GM18907 (cell line): ENCODE results near the gene POLR3B.
"Not testable (repeated sequence)": the region's sequence is repeated elsewhere in the genome, so short reads cannot be mapped to it uniquely, and the experiment has no call there.

Experiments
- ATAC-seq: cut with Tn5 transposase; IDR thresholded peaks from one replicate; pipeline ENCODE4 v1.9.1; 2021; ENCODE audit warnings: mild to moderate bottlenecking, moderate library complexity; ENCODE audit not compliant: unreplicated experiment

The POLR3B gene

DNA sequence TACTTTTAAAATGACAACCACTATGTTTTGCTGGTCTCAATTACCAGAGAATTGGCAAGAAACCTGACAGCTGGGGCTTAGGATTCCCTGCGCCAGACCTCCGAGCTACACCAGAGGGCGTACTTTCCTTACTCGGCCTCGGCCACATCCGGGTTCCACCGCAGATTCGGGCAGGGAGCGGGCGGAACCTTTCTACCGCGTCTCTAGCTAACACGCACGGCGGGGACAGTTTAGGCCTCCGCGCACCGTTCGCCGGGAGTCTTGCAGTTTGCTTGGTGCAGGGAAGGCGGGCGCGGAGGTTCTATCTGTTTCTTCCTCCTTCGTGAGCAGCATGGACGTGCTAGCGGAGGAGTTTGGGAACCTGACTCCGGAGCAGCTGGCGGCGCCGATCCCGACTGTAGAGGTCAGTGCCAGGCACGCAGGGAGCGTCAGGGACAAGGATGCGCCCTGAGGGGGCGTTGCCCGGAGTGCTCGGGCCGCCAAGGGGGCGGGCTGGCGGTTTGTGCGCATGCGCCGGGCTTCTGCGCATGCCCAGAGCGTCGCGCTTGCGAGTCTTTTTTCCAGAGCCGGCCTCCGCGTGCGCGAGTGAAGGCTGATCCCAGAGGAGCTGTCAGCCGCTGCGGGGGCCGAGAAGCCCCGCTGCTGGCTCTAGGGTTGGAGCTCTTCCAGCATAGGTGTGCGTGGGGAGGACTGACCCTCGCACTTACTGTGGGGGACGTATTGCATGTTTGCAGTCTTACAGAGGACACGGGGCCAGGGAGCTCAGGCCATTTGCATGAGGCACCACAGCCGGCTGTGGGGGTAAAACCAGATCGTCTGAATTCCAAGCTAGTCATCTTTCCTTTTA, at the start of gene POLR3B:
TSS of gene POLR3B (plus strand) at position 200 of the 847 bp plus-strand sequence. CDS start at position 332, 132 bp downstream.
- peak; percentile 92 for ATAC-seq

DNA sequence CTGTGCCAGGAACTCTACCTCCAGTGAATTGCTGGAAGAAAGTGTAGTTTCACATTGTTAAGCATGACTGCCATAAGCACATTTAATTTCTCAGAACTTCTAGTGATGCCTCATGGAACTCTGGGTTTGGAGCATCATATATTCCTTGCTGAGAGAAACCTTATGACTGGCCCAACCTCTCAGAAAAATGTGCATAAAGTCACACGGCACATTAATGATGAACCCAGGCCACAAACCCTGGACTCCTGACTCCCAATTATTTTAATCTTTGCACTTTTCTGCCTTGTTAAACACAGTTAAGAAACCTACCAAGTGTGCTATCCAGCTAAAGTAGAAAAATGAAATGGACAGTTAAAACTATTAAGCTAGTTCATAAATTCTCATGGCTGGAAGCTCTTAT, 49.4 kb upstream of the POLR3B start:
- ATAC-seq = no peak

DNA sequence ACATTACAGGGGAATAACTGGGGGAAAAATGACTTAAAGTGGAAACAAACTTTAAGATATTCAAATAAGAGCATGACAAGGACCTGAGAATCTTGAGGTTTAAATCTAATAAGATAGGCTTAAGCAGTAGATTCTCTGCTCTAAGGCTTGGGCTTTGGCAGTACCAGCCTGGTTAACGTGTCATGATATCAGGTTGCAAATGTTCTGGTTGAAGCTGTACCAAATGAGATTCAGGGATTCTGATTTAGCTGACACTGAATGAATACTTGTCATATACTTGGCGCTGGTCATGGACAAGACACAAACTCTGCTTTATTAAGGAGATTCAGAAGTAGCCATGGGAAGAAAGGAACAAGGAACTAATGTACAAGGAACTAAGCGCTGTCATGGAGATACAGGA, 48.9 kb upstream of the POLR3B start:
- no peak for ATAC-seq

DNA sequence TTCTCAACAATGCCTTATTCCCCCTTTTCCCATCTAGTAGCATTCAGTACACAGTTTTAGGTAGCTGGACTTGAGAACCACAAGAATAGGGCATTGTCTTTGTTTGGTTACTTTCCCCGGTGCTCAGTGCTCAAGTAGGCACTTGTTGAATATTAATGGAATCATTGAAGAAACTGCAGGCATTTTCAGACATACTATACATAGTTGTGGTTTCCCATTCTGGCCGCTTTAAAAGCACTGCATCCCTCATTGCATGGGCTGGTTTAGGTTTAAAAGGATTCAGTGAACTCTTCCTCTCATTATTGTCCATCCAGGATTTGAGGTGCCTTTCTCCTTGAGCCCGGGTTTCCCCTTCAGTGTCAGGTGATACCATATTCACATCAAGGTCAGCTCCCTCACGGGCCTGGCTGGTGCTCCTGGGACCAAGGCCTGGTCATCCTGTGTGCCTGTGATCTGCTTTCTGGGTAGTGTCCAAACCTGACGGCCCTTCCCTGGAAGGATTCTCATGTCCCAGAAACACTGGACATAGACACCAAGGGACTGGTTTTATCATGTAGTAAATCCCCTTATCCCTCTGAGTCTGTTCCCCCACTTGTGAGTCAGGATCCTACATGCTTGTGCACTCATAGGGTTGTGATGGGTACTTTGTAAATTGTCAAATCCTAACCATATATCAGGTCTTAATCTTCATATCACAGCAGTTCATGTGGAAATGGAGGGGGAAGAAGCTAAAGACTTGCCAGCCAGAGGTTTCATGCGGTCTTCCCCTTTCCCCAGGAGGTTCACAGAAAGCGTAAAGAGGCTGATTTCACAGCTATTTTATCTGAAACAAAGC, 47.7 kb upstream of the POLR3B start:
- ATAC-seq = no peak

DNA sequence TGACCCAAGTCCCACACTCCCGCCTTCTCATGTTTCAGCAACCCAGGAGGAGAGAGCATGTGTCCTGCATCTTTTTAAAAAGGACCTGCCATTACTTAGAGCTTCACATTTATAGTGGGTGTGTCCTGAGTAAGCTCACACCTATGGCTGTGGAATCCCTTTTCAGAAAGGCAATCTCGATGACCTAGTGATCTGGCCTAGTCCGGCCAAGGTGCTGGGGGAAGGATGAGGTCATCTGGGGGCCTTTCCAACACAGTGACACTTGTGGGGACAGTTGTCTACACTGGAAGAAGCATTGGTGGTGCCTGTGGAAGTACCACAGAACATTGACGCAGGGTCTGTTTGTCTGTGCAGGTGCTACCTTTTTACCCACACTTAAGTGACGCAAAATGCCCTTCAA, 46.9 kb upstream of the POLR3B start:
- ATAC-seq = no peak

DNA sequence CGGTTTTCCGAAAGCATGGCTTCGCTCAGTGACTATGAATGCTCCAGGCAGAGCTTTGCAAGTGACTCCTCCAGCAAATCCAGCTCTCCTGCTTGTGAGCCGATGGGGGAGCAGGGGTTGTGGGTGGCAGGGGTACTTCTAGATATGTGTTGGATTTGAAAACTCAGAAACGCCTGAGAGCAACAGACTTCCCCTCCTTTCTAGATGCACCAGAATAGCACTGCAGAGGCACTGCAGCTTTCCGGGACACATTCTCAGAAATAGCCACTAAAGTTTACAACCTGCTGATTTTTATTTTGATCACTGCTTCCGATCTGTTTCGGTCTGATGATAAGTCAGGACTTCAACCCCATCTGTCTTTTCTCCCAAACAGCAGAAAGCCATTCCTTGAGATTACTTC, 46.4 kb upstream of the POLR3B start:
- no peak for ATAC-seq

DNA sequence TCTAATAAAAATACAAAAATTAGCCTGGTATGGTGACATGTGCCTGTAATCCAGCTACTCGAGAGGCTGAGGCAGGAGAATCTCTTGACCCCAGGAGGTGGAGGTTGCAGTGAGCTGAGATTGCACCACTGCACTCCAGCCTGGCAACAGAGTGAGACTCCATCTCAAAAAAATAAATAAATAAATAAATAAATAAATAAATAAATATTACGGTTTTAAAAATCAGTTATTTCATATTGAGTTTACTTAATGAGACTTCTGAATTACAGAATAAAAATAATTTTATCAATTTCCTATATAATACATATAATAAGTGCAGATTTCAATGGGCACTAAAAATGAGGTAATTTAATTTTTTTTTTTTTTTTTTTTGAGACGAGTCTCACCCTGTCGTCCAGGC, 44.1 kb upstream of the POLR3B start:
- ATAC-seq = not testable (repeated sequence)

DNA sequence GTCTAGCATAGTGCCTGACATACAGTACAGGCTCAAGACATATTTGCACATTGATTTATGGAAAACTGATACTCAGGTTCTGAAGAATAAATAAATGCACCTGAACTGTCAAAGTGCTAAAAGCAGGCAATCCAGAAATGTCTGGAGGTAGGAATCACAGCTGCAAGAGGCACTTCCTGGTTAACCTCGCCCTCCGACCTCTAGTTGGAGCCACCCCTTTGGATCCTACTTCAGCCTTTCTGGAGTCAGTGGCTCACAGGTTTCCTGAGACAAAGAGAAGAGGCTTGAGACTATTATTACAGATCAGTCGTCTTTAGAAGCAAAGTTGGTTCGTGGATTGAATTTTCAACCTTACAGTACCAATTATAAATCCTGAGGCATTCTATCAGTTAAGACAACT, 42.0 kb upstream of the POLR3B start:
- no peak for ATAC-seq

DNA sequence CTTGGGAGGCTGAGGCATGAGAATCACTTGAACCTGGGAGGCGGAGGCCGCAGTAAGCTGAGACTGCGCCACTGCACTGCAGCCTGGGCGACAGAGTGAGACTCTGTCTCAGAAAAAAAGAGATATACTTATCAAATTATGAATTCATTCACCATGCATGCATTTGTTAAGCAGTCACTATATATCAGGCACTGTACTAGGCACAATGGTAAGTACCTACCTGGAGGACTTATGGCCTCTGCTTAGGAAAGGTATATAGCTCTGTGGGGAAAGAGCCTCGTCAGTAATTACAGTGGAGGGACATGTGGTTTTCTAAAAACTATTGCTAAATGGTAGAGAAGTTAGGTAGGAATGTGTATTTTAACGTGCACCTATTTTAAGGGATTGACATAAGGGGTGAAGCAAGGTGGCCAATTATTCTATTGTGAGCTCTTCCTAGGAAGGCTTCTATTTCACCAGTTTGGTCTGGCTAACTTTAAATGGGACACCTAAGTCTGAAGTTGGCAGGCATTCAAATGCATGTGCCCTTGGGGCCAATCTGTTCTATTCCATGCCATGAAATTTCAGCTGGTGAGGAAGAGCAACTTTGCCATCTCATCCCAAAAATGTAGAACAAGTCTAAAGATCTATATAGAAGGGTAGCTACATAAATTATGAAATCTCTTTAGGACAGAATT, 40.0 kb upstream of the POLR3B start:
- ATAC-seq = no peak

DNA sequence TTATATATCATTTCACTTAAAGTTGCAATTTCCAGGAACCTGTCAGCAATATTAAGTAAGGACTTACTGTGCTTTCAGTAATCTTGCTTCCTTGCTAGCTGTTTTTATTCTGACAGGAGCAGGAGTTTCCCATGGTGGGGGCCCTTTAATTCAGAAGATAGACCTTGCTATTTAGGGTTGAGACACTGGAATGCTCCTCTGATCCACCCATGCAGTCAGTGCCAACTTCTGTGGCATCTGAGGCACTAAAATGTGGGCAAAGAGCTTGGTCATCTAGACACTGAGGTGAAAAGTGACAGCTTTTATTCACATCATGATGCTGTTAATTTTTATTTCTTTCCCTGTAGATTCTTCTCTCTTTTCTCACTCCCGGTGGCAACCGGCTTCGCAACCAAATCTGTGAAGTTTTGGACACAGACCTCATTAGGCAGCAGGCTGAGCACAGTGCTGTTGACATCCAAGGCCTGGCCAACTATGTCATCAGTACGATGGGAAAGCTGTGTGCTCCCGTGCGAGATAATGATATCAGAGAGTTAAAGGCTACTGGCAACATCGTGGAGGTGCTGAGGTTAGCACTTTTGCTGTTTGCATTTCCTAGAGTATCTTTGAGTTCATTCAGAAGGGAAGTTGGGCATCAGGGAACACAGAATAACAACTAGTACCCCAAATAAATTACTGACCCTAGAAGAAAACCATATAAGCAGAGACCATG, 36.3 kb upstream of the POLR3B start:
- no peak for ATAC-seq

DNA sequence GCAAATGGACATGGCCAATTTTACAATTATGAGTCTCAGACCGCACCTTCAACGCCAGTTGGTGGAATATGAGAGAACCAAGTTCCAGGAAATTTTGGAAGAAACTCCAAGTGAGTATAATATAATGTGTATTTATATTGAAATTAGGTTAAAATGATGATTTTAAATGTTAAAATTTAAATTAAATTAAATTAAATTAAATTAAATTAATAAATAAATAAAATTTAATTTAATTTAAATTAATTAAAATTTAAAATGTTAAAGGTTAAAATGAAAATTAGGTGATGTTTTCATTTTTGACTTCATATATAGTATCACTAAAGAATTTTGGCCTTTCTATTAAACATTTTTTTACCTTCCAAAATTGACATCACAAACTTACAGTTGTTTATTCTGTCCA, 34.0 kb upstream of the POLR3B start:
- no peak for ATAC-seq

DNA sequence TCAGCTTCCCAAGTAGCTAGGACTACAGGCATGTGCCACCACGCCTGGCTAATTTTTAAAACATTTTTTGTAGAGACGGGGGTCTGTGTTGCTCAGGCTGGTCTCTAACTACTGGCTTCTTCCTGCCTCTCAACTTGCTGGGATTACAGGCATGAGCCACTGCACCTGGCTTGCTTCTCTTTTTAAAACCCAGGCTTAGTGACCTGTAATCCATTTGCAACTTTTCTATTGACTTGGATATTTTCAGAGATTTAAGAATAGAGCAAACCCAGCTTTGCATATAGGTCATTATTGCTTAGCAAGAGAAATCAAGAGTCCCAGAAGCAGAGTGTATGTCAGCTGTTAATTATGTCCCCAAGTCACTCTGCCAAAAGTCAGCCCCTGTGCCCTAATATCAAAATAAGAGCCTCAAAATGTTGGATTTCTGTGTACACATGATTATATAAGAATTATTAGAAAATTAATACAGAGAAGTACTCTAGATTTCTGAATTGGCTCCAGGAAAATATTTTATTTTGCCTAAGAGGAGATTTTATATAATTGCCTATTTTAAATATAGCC, 30.2 kb upstream of the POLR3B start:
- no peak for ATAC-seq

DNA sequence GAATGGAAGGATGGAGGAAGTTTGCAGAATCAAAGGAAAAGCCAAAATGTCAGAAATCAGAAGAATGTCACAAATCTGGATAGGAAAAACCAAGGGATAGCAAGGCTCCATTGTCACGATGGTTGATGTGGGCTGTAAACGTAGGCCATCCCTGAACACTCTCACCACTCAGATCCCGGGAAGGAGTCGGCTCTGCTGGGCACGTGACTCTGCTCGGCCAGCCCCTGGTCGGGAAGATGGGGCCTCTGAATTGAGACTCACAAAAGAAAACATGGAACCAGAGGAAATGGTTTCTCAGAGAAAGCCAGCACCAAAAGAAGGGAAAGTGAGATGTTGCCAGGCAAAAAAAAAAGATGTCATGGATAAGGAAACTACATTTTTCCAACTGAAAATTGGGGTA, 28.8 kb upstream of the POLR3B start:
- no peak for ATAC-seq

DNA sequence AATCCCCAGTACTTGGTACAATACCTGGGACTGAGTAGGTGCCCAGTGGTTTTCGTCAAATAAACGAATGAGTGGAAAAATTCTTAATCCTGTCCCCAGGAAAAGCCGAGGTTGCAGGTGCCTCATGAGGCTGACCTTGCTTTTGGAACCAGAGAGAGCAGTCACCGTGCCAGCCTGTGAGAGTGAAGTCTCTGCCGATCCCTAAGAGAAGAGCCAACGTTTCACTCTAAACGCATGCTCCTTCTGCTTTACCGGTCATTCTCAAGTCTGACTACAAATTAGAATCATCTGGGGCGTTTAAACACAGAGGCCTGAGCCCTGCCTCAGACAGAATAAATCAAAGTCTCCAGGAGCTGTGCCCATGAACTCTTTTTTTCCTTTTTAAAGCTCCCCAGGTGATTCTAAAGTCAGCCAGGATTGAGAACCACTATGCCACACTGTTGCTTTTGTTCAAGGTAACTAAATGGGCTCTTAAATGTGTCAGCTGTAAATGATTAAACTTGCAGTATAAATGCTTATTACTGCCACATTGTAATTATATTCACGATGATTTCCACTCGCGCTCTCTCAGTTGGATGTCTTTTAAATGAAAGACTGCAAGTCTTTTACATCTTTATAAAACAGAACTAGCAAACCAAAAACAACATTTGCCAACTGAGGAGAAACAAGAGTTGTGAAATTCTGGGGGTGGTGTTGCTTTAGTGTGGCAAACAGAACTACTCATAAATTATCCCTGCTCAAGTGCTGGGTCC, 28.1 kb upstream of the POLR3B start:
- ATAC-seq = no peak

DNA sequence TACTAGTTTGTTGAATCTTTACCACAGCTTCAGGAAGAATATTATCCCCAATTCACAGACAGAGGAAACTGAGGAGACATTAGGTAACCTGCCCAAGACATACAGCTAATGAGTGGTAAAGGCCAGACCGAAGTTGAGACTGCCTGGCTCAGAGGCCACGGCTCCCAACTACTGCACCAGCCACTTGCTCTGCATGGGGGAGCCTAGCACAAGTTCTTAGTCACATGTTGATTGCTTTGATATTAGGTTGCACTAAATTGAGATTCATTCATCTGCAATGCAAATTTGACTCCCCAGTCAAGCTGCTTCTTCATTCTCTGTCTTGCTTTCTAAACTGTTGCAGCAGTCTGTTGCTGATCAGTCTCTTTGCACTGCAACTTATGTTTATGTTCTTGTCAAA, 25.9 kb upstream of the POLR3B start:
- no peak for ATAC-seq

DNA sequence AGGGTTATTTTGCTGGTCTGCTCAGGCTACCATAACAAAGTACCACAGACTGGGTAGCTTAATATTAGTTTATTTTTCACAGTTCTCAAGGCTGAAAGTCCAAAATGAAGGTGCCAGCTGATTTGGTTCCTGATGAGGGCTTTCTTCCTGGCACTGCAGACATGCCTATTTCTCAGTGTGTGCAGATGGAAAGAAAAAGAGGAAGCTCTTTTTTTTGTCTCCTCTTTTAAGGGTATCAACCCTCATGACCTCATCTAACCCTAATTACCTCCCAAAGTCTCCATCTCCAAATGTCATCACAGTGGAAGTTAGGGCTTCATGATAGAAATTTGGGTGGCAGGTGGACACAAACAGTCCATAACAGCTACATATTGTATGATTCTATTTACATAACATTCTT, 25.0 kb upstream of the POLR3B start:
- no peak for ATAC-seq

DNA sequence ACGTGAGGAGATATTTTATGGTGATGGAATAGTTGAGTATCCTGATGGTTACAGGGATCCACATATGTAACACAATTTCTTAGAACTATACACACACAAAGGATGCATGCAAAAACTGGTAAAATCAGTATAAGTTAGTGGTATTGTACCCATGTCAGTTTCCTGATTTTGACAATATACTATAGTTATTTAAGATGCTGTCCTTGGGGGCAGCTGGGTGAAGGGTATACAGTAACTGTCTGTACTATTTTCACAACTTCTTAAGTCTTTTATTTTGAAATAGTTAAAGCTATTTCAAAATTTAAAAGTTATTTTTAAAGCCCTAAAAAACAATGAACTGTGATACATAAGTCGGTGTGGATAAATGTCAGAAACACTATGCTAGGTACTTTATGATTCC, 24.5 kb upstream of the POLR3B start:
- no peak for ATAC-seq

DNA sequence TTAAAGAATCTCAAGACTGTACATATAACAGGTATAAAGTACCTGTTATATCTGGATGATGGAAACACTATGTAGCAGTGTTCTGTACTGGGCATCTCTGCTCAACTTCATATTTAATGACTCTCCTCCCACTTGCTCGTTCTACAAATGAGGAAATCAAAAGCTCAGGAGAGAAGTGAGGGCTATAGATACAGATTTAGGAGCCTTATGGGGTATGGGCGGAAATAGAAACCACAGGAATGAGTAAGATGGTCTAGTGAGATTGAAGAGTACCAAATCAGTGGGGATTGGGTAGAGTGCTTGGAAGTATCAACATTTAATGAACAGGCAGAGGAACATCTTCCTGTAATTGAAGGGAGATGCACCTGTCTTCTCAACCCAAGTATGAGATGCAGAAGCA, 23.8 kb upstream of the POLR3B start:
- no peak for ATAC-seq

DNA sequence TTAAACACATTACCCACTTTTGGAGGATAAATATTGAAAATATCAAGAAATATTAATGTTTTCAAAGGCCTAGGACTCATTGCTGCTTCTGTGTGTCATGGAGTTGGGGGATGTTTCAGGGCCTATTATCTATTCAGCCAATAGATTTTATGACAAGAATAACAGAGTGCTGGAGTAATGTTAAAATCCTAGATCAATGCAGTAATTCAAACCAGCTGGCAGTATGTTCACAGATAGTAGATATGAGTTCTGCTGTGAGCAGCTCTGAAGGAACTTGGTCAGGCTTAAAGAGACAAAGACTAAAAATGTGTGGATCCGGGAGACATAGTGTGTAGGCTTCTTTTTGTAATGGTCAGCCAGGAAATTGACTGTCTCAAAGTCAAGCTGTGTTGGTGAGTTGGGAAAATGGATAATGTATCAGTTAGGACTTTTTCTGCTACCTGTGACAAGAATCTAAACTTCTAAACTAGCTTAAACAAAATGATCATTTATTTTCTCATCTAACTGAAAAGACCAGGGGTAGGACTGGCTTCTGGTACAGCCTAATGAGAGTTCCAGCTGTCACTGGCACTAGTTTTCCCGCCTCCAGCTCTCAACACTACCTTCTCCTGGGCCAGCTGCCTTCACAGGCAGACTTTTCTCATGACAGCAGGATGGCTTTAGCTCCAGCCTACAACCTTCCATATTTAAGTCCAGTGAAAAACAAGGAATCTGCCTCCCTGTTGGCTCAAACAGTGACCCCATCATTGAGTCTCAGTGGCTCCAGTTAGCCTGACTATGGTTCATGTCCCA, 16.3 kb upstream of the POLR3B start:
- ATAC-seq = no peak
